Astrocyte of the spinal cord (primary cell): Measurements from ENCODE around the gene ARHGAP22.

Experiments used
- DNase-seq: peaks from one replicate; pipeline ENCODE4 v3.0.0; 2011; ENCODE audit warnings: low read depth, low spot score
- H3K4me3 ChIP-seq: 2 replicates; pipeline ENCODE4 v1.5.1; 2011; ENCODE audit warnings: low read depth, mild to moderate bottlenecking, low read length, moderate library complexity
- CTCF ChIP-seq: IDR thresholded peaks from 2 replicates; pipeline ENCODE4 v1.5.1; 2012; ENCODE audit warnings: low read depth, mild to moderate bottlenecking, low read length, inconsistent platforms
- in situ Hi-C: cut with HindIII; loops from 2 replicates; pipeline ENCODE4 v1.10.0; 2017; ENCODE audit warnings: low sequenced_read_pairs

ARHGAP22 gene

DNA sequence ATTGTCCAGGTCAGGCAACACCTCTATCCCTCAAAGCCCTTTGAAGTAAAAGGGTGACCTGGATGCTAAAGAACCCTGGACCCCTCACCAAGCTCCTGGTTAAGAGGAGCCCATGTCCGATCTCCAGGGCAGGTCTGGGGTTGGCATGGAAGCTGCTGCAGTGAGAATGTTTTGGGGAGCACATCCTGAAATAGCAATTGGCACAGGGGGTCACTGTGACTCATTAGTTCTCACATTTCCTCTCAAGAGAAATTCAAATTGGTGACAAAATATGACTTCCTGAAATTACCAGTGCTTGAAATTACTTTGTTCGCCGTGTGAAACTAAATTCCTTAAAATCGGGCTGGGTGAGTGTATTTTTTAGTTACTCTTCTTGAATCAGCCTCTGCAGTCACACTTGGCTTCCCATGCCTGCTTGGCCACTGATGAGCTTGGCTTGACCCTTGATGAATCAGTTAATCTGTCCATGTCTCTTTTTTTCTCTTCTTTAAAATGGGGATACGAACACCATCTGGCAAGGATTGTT lies 18.8 kb upstream of the ARHGAP22 start:
- TF ChIP-seq CTCF: no peak
- in situ Hi-C loops: no loop called here
- DNase-seq: no peak

DNA sequence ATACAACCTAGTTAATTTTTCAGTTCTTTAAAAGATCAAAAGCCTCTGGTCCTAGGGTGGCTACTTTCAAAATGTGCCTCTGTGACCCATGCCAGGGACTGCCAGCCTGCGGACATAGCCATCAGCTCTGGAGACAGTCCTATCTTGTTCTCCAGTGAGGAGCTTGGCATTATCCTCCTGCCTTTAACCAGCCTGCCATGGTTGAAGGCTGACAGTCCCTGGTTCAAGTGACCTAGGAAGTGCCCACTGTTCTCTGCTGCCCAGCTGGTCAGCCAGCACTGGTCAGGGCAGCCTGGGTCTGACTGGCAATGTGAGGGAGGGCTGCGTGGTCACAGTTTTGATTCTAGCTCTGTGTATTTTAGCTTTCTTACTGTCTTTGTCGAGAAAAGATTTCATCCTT lies 18.1 kb upstream of the ARHGAP22 start:
- H3K4me3 ChIP-seq: no peak overlapping the region
- DNase-seq: no peak
- in situ Hi-C loops: no loop called here
- no peak for TF ChIP-seq CTCF

More for the DNA sequence above, 18.8 kb upstream of the ARHGAP22 start:
- H3K4me3 ChIP-seq: no peak overlapping the region

- in situ Hi-C loops: no loop called here
- no peak for TF ChIP-seq CTCF
- DNase-seq: no peak
- H3K4me3 ChIP-seq: no peak overlapping the region
Measured at GRCh38 chr10:48620719-48621118, 15.8 kb upstream of the ARHGAP22 start.

DNA sequence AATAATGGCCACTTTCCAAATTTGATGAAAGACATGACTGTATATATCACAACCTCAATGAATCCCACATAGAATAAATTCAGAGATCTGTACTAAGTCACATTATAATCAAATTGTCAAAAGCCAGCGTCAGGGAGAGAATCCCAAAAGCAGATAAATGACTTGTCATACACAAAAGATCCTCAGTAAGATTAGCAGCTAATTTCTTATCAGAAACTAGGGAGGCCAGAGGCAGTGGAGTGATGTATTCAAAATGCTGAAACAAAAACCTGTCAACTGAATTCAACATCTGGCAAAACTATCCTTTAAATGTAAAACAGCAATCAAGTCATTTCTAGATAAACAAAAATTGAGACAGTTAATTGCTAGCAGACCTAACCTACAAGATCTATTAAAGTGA lies 11.6 kb upstream of the ARHGAP22 start:
- in situ Hi-C loops: no loop called here
- no peak for DNase-seq
- no peak overlapping the region for H3K4me3 ChIP-seq
- no peak for TF ChIP-seq CTCF

GRCh38 chr10:48614481-48615390 lies 9.9 kb upstream of the ARHGAP22 start:
- peak; percentile 50 for DNase-seq
- TF ChIP-seq CTCF: peak; percentile 53
- no peak overlapping the region for H3K4me3 ChIP-seq
- in situ Hi-C loops: no loop called here

DNA sequence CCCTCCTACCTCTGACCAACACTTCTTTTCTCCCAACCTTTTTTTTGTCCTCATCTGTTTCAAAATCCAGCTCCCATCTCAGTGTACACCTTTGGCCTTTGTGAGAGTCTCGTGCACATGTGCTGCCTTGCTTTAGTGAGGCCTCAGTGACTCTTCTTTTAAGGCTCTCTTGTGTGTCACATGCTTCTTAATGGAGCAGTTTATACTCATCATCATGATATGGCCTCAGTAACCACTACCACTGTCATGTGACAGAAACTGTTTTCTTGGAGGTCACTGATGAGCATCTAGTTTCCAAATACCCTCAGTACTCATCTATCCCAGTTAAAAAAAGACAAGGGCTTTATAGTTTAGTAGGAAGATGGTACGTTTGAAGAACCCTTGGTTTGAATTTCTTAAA lies 8.1 kb upstream of the ARHGAP22 start:
- H3K4me3 ChIP-seq: no peak overlapping the region
- in situ Hi-C loops: no loop called here
- TF ChIP-seq CTCF: no peak
- no peak for DNase-seq
